Uterus (tissue), 2 donors: Measurements from ENCODE around the gene UGGT1.

Source experiments
- POLR2A ChIP-seq, 2 donors: fragments of 450-650 bp; IDR thresholded peaks; one replicate each; pipeline ENCODE4 v1.6.1; 2016; ENCODE audit warnings: antibody characterized with exemption in 2 of 2, mild to moderate bottlenecking in 1 of 2, moderate library complexity in 1 of 2
- TF ChIP-seq, protein P1 (sequence below), 4 experiments: fragments of 200-600 bp in 2 of 4; fragments of 450-650 bp in 2 of 4; sonication (generic) in 2 of 4; IDR thresholded peaks; one replicate each; pipeline ENCODE4 v1.5.1; 2016 to 2019; ENCODE audit warnings: antibody characterized with exemption in 4 of 4, mild to moderate bottlenecking in 2 of 4, moderate library complexity in 1 of 4

DNA sequence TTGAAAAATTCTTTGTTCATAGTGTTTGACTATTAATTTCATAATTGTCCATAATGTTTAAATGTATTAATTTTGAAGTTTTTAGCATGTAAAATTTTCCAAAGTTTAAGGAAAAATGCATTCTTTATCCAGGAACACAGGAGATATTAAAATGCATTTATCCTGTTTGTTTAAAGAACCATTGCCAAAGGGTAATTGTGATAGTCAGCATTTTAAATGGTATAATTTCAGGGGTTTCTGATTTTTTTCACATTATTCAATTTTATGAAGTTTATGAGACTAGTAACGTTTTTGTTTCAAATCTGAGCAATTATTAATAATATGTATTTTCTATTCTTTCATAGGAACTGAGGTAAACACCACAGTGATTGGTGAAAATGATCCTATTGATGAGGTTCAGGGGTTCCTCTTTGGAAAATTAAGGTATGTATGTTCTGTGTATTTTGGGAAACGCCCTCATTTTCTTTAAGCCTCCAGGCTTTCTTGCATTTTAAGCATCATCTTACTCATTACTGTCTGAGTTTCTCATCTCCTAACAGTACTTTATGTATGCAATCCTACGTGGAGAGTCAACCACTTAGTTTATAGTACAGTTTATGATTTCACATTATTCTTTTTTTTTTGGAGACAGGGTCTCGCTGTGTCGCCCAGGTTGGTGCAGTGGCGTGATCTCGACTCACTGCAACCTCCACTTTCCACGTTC lies 25.1 kb downstream of the UGGT1 start:
- TF ChIP-seq POLR2A (IDR thresholded peaks at IDR 0.05), result no peak
- TF ChIP-seq, protein P1, sequence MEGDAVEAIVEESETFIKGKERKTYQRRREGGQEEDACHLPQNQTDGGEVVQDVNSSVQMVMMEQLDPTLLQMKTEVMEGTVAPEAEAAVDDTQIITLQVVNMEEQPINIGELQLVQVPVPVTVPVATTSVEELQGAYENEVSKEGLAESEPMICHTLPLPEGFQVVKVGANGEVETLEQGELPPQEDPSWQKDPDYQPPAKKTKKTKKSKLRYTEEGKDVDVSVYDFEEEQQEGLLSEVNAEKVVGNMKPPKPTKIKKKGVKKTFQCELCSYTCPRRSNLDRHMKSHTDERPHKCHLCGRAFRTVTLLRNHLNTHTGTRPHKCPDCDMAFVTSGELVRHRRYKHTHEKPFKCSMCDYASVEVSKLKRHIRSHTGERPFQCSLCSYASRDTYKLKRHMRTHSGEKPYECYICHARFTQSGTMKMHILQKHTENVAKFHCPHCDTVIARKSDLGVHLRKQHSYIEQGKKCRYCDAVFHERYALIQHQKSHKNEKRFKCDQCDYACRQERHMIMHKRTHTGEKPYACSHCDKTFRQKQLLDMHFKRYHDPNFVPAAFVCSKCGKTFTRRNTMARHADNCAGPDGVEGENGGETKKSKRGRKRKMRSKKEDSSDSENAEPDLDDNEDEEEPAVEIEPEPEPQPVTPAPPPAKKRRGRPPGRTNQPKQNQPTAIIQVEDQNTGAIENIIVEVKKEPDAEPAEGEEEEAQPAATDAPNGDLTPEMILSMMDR (IDR thresholded peaks at IDR 0.05), result no peak
